Activated CD8-positive, alpha-beta memory T cell treated with anti-CD3 and anti-CD28 coated beads for 1 hour (primary cell): ENCODE results near the gene FBXO8.
"Not testable (repeated sequence)": the region's sequence is repeated elsewhere in the genome, so short reads cannot be mapped to it uniquely, and the experiment has no call there.

Source experiments
- DNase-seq, 2 donors: peaks; one replicate each; pipeline ENCODE4 v3.0.0-alpha.2; 2020; ENCODE audit warnings: low read depth in 1 of 2; ENCODE audit errors: extremely low read depth in 1 of 2

The FBXO8 gene

DNA sequence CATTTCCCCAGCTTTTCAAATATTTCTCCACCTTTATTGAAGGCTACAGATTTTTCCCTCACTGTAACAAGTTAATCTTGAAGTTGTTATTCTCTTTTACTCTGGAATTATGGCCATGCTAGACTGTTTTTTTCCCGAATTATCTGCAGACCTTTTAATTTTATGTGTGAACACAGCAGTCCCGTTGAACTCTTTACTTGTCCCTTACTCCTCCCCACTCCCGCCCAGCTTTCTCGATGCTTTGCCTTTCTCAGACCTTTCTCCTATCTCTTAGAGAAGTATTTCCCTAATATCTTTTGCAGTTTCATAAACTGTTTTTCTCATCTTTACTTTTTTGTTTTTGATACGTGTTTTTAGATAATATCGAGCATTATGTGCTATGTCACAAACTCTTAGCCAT, 1.0 kb upstream of the FBXO8 start:
- no peak for DNase-seq

DNA sequence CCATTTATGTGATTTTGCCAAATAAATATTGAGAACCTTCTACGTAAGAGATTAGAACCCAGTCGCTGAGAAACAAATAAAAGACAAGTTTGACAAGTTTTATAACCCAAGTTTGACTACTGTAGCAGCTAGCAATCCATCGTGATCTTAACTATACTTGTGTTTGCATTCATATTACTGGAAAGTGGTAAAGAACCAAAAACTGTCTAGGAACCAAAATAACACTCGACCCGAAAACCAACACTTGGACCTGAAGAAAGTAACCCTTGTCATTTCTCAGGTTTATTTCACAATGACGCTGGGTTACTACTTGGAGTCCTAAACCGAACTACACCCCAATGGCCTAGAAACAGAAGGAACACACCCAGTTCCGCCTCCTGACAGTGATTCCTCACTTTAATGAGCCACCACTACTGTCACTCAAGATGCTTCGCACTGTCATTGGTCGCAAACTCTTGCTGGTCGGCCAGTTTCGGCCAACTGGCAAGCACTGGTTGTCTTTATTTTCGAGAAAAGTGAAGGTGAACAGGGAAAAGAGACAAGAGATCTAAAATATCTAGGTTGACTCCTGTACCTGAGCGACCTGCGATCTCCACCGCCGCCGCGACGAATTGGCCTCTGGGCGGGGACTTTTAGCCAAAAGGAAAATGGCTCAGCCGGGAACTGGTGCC, 496 bp downstream of the FBXO8 start:
- DNase-seq = peak; percentile 44

DNA sequence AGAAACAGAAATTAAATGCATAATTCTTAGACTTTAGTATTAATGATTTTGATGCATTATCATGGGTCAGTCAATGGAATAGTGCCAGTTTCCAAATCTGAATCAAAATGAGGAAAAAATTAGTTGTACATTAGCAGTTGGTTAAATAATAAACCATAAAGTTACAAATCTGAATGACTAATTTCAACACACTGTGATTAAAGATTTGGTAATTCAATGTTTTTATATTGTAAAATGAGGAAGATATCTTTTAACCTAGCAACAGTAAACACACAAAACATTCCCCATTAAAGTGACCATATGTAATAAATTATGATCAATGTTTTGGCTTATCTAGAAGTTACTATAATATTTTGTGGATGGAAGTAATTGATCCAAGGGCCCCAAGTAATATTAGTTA, 1.6 kb downstream of the FBXO8 start:
- DNase-seq = no peak

DNA sequence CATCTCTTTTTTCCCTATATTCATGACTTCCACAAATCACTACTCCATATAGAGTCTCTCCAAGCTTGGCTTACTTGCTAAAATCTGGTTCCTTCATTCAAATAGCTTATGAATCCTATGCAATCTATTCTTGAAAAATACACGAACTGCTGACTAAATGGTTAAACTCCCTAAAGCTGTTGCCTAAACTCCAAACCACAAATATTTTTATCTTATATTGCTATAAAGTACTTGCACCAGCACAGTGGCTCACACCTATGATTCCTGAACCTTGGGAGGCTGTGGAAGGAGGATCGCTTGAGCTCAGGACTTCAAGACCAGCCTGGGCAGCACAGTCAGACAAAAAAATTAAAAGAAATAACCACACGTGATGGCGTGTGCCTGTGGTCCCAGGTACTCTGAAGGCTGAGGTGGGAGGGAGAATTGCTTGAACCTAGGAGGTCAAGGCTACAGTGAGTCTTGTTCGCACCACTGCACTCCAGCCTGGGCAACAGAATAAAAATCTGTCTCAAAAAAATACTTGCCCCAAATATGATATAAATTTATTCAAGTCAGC, 2.2 kb downstream of the FBXO8 start:
- DNase-seq = no peak

DNA sequence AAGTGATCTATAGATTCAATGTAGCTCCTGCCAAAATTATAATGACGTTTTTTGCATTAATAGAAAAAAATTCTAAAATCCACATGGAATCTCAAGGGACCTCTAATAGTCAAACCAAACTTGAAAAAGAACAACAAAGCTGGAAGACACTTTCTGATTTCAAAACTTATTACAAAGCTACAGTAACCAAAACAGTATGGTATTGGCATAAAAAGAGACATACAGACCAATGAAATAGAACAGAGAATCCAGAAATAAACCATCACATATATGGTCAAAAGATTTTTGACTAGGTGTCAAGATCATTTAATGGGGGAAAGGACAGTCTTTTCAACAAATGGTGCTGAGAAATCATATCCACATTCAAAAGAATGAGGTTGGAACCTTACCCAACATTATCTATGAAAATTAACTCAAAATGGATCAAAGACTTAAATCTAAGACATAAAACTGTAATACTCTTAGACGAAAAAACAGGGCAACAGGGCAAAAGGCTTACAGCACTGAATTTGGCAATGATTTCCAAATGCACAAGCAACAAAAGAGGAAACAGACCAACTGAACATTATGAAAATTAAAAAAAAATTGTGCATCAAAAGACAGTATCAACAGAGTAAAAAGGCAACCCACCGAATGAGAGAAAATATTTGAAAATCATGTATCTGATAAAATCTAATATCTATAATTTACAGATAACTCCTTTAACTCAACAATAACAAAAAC, 3.9 kb downstream of the FBXO8 start:
- DNase-seq = no peak

DNA sequence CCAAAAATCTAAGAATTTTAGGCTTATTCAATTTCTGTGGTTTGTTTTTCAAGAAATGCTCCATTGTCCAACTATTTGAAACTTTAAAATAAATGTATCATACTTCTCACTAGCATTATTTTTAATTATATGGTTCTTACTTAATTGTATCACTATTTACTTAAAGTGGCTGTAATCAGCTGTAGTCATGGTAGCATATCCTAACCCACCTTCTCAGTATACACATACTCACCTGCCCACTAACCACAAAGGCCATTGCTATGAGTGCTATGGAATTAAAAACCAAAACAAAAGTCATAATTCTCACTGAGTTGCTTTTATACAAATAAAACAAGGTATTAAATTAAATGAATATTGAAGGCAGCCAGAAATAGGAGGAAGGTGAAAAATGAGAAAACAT, 5.0 kb downstream of the FBXO8 start:
- no peak for DNase-seq

DNA sequence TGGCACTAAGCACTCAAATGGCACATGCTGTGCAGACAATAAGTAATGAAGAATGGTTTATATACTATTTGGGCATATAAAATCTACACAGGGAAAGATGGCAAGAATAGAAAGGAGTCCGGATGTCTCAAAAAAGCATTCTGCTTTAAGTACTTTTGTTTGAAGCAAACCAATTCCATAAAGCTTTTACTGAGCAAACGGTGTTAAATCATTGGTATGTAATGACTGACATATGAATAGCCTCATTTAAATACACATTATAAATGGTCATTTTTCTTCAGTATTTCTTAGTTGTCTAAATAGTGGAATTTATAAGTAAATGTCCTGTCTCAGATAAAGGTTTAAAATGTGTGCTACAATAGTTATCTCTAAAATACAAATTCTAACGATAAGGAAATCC, 6.0 kb downstream of the FBXO8 start:
- no peak for DNase-seq

DNA sequence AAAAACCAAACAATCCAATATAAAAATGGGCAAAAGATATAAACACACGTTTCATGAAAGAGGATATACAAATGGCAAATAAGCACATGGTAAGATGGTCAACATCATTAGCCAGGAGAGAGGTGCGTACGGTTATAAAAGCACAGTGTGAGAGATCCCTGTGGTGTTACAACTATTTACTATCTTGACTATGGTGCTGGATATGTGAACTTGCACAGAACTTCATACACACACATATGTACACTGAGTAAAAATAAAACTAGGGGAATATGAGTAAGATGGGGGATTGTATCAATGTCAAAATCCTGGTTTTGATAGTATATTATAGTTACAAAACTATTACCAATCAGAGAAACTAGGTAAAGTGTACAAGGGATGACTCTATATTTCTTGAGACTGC, 8.4 kb downstream of the FBXO8 start:
- no peak for DNase-seq

DNA sequence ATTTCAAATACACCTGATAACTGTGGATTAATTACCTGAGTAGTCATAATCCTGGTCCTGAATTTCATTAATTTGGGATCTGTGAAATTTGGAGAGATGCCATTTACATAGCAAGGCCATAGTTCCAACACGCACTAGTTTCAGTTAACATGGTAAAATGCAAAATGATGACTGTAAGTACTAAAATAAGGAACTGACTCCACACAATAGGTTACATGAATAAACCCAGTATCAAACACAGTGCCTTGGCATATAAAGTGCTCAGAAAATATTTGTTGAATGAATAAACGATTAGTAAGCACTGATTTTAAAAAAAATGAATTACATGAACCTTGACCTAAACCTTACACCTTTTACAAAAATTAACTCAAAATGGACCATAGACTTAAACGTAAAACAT, 9.0 kb downstream of the FBXO8 start:
- DNase-seq = no peak

DNA sequence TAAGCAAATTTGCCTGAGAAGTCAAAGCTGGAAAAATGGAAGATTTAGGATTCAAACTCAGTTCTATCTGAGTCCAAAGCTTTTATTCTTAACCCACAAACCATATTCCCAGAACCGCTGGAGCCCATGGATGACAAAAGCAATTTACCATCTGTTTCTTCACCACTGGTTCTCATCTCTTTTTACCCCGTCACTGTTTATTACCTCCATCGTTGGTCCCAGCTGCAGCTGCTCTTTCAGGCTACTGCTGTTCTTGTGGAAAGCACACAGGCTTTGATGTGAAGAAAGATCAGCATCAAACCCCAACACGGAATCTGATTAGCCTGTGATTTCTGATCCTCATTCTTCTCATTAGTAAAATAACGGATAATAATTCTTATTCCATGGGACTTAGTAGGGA, 9.5 kb downstream of the FBXO8 start:
- DNase-seq = no peak

DNA sequence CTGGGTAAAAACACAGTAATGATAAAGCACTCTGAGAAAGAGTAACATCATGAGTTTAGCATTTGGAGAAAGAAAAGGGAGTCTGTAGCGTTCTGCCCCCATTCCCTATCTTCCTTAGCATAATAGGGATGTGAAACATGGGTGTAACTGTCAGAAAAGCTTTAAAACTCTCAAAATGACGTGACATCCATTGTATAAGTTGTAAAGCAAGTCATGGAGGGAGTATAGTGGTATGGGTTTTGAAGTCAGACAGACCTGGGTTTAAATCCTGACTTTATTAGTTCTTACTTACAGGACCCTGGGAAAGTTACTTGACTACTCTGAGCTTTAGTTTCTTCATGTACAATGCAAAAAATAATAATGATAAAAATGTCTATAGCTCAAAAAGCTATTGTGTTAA, 17.1 kb downstream of the FBXO8 start:
- DNase-seq = no peak

DNA sequence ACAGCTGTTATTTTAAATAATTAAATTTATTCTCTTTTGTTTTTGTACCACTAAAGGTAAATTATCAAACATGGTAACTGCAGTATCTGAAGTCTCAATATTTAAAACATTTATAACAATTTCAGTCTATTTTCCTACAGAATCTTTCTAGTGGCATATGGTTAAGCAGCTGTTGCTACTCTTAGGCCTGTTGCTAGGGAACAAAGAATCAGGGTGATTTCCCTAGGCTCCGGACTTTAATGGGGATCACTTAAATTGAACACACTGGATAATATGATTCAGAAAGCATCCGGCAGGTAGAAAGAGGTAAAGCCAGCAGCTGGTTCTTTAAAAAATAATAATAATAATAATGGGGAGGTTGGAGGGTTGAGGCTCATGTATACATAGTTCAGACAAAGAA, 17.6 kb downstream of the FBXO8 start:
- no peak for DNase-seq

DNA sequence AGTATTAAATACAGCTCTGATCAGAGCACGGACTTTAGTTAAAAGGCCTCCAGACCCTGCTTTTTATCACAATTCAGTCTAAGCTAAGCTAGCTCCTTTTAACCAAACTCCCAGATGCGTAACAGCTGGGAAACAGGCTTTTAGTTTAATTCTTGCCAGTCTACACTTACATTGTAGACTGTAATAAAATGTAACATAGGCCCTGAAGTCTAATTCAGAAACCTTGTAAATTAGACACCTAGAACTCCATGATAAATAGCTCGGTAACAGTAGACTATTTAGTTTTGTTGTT, 20.1 kb downstream of the FBXO8 start:
- no peak for DNase-seq

DNA sequence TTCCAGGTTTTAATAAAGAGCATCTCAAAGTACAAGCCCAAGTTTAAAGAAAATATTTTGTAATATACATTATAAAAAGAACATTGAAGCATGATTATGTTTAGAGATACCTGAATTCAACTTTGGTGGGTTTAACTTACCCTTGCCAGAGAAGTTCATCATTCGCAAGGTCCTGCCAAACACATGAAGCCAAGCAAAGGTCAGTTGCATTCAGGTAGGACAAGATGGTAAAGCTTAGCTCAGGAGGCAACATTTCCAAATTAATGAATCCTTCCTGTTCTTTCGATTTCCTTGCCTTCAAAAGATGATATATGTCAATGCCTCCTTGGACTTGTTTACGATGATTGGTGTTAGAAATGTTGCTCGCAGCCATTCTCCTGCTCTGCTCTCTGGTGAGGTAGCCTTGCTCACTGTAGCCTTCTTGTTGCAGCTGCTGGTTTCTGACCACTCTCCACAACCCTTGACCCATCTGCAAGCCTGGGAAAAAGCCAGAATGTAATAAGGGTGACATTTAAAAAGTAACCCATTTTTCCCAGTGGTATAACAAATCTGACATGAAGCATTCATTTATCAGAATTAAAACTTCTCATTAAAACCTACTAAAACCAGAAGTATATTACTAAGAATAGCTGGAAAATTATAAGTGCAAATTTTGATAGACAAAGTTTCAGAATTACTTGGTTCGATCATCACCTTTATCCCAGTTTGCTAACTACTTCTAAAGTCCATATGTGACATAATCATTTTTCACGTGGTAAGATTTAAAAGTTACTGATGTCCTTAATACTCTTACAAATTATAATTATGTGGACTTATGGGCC, 20.6 kb downstream of the FBXO8 start:
- DNase-seq = no peak

DNA sequence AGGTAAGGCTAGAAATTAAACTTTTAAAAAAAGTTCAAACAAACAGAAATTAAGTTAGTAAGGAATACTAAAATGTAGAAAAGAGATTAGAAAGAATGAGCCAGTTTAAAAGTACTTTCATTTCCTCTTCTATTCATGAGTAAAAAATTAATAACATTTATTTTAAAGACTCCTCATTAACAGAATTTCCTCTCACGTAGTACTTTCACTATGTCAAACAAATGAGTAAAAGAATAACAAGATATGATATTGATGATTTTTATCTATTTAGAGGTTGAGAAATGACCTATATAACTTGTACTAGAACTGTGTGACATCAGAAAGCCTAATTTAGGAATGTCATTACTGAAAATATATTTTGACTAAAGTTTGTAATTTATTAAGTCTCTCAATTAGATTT, 22.0 kb downstream of the FBXO8 start:
- DNase-seq = not testable (repeated sequence)

DNA sequence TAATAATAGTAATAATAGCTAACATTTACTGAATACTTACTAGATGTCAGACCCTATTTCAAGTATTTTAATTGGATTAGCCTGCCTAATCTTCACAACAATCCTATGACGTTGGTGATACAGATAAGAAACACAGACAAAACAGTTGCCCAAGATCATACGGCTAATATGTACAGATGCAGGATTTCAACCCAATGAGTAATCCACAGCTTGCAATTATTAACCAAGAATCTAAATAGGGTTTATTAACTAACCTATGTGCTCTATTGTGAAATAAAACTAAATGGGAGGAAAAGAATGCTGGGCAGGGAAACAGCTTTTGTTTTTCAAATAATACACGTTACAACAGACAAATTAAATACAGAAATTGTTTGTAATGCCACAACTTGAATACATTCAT, 23.4 kb downstream of the FBXO8 start:
- DNase-seq = no peak

DNA sequence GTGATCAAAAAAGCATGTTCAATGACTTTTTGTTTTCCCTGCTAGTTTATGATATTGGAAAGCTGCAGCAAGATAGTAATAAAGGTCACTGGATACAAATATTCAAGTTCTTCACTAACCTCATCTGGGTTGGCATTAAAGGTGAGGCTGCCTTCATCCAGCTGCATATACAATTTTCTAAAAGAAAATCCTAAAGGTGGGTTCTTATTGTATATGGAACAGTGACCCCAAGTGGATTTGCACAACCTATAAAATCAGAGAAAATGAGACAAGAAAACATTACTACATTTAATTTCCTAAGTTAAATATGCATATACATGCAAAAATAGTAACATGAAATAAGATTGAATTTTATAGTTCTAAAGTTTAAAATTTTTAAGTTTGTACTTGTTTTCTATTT, 23.9 kb downstream of the FBXO8 start:
- no peak for DNase-seq

DNA sequence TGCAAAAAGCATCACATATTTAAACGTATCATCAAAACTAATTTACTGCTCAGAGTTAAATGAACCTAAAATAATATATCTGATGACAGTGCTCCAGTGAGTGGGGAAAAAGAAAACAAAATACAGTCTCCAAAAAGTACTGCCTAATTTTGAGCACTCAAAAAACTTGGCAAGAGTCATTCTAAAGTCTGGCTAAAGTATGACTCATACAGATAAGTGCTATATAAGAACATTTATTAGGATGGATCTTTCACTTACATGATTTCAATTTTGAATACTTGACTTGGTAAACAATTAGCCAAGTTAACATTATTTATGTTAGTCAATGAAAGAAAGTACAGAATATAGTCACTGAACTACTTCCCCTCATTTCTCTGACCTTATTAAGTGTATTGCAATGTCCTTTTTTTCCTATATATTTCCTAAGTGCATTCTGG, 27.2 kb downstream of the FBXO8 start:
- no peak for DNase-seq

DNA sequence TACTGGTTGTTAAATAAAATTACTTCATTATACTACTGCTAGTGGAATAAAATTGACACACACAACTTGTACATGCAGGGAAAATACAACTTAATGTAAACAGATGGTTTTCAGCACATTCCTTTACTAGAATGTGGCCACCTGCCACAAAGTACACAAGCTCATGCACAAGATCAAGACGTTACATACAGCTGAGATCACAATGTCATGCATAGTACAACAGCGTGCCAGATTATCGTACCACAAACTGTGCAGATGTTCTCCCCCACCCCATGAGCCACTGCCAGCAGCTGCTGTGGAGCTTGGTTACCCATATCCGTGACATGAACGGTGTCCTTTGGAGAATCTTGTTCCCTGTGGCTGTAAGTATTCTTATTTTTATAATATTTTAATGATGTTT, 27.7 kb downstream of the FBXO8 start:
- DNase-seq = no peak

DNA sequence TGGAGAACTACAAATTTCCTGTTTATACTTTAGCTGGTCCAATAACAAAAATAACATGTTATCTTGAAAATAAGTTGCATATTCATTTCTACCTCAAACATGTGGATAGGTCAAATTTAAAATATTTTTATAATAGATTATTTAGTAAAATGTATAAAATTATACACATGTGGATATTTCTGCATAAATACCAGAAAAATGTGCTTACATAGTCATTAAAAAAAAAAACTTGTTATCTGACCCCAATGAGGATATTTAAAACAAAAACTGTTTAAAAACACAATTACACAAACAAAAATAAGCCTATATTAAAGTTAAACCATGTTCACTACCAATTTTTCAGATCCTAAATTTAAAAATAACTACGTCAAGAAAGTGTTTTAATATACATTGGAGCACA, 28.1 kb downstream of the FBXO8 start:
- no peak for DNase-seq

DNA sequence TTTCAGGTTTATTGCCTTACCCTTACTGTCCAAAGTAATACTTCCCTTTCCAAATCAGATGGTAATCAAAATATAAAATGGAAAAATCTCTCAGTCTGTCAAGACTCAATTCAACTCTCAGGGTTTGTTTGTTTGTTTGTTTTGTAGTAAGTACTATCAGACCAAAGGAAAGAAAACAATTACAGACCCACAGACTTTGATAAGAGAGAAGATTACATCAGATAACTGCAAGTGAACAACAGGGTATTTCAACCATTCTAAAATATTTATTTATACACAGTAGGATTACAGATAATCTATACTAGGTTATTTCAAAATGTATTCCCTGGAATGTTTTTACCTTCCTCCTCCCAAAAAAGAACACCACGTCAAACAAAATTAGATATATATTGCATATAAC, 28.9 kb downstream of the FBXO8 start:
- no peak for DNase-seq

DNA sequence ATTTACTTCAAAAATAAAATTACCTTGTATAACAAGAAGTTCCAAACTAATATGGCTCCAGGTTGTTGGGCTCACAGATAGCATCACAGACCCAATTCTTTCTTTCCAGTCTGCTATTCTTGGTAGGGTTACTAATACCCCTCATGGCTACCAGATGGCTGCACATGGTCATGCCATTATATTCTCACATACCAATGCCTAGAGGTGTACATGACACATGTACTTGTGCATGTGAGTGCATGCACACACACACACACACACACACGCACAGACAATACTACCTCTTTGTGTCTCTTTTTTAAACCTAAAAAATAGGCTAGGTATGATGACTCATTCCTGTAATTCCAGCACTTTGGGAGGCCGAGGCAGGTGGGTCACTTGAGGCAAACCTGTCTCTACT, 31.1 kb downstream of the FBXO8 start:
- no peak for DNase-seq
